HCT116 (cell line): ENCODE measurements around the gene PRR15L. TPM values are rescaled to one million over a fixed set of nuclear protein-coding genes. Genes with fewer than 3 reads are reported as not detected.

Experiments used
- ATAC-seq: fragments of 200-7000 bp; cut with Tn5 transposase; 2 replicates; pipeline ENCODE4 v1.9.1; 2020; ENCODE audit warnings: mild to moderate bottlenecking, moderate library complexity
- BruUV-seq: library from RNA; stranded (reverse); fragments of 400-500 nt; replicated peaks from 2 replicates; lab custom pipeline; 2021; lab: Mats Ljungman, UMichigan
- CTCF ChIA-PET: fragments of 300-600 bp; sonication (Branson Sonifier 250); formaldehyde crosslinking; loops from one replicate; lab custom pipeline; 2021; ENCODE audit warnings: antibody characterized with exemption; lab: Charles Lee
- POLR2A ChIA-PET: fragments of 300-600, 350-600 bp; sonication (Branson Sonifier 250); formaldehyde crosslinking; loops from one replicate; lab custom pipeline; 2021; ENCODE audit warnings: antibody characterized with exemption; lab: Charles Lee
- RAD21 ChIA-PET, 2 experiments: fragments of 300-600 bp; sonication (Branson Sonifier 250); formaldehyde crosslinking; loops; one replicate each; lab custom pipeline; 2023; ENCODE audit warnings: low total read pairs in 2 of 2; ENCODE audit not compliant: uncharacterized antibody in 2 of 2, unreplicated experiment in 2 of 2, low non-redundant PET in 1 of 2; lab: Charles Lee
- DNase-seq: peaks from one replicate; pipeline ENCODE4 v3.0.0-alpha.2; 2010; ENCODE audit warnings: low read depth, low spot score
- H2AFZ ChIP-seq: fragments of 200-600 bp; shearing (Covaris generic), sonication (generic); 2 replicates; pipeline ENCODE4 v1.6.1; 2017; ENCODE audit warnings: low read depth, mixed run types, mixed read lengths, antibody characterized with exemption, low read length; ENCODE audit not compliant: poor library complexity, severe bottlenecking
- H3K27ac ChIP-seq: 2 replicates; pipeline ENCODE4 v1.5.1; 2012; ENCODE audit warnings: low read depth, low read length
- H3K27me3 ChIP-seq: fragments of 200-600 bp; sonication (generic); 2 replicates; pipeline ENCODE4 v1.6.1; 2016; ENCODE audit warnings: mixed run types, low read length, mixed read lengths; ENCODE audit not compliant: insufficient read depth
- H3K36me3 ChIP-seq, 2 experiments: fragments of 200-500 bp in 1 of 2; fragments of 200-600 bp in 1 of 2; sonication (Bioruptor generic) in 1 of 2; sonication (generic) in 1 of 2; 2 replicates each; pipeline versions ENCODE4 v1.5.1 to v1.6.1; 2014 to 2016; ENCODE audit warnings: low read length in 2 of 2, inconsistent platforms in 1 of 2, mixed read lengths in 1 of 2, mixed run types in 1 of 2; ENCODE audit not compliant: insufficient read depth in 2 of 2, control insufficient read depth in 1 of 2
- H3K4me1 ChIP-seq, 2 experiments: fragments of 200-600 bp in 1 of 2; sonication (generic) in 1 of 2; 2 replicates each; pipeline versions ENCODE4 v1.5.1 to v1.6.1; 2012 to 2017; ENCODE audit warnings: low read length in 2 of 2, inconsistent platforms in 1 of 2, mild to moderate bottlenecking in 1 of 2, mixed read lengths in 1 of 2, mixed run types in 1 of 2, moderate library complexity in 1 of 2; ENCODE audit not compliant: insufficient read depth in 2 of 2, control insufficient read depth in 1 of 2
- H3K4me2 ChIP-seq: fragments of 200-600 bp; sonication (generic); 2 replicates; pipeline ENCODE4 v1.6.1; 2017; ENCODE audit warnings: mixed run types, low read length, mixed read lengths
- H3K4me3 ChIP-seq, 2 experiments: fragments of 200-600 bp in 1 of 2; sonication (generic) in 1 of 2; replicated peaks in 1 of 2; 2 replicates each; pipeline ENCODE4 v1.5.1; 2011 to 2016; ENCODE audit warnings: low read length in 2 of 2, control low read depth in 1 of 2, low read depth in 1 of 2, mild to moderate bottlenecking in 1 of 2, mixed read lengths in 1 of 2, mixed run types in 1 of 2
- H3K79me2 ChIP-seq: fragments of 200-600 bp; sonication (generic); 2 replicates; pipeline ENCODE4 v1.6.1; 2017; ENCODE audit warnings: mild to moderate bottlenecking, mixed run types, low read length, moderate library complexity, mixed read lengths; ENCODE audit not compliant: insufficient read depth
- H3K9ac ChIP-seq: fragments of 200-600 bp; sonication (generic); 2 replicates; pipeline ENCODE4 v1.6.1; 2016; ENCODE audit warnings: low read length, mixed read lengths
- H3K9me2 ChIP-seq: fragments of 200-600 bp; sonication (generic), shearing (Covaris generic); 2 replicates; pipeline ENCODE4 v1.6.1; 2017; ENCODE audit warnings: mixed run types, mild to moderate bottlenecking, moderate library complexity; ENCODE audit not compliant: insufficient read depth
- H3K9me3 ChIP-seq, 2 experiments: fragments of 200-500 bp in 1 of 2; fragments of 200-600 bp in 1 of 2; sonication (Bioruptor generic) in 1 of 2; sonication (generic) in 1 of 2; 2 replicates each; pipeline ENCODE4 v1.6.1; 2014 to 2017; ENCODE audit warnings: low read length in 2 of 2, mixed read lengths in 2 of 2, inconsistent platforms in 1 of 2, low read depth in 1 of 2, mild to moderate bottlenecking in 1 of 2, mixed run types in 1 of 2, moderate library complexity in 1 of 2; ENCODE audit not compliant: control insufficient read depth in 1 of 2, insufficient read depth in 1 of 2
- H4K20me1 ChIP-seq: fragments of 200-600 bp; sonication (generic), shearing (Covaris generic); 2 replicates; pipeline ENCODE4 v1.6.1; 2017; ENCODE audit warnings: mixed run types, mild to moderate bottlenecking, moderate library complexity; ENCODE audit not compliant: insufficient read depth
- ATF3 ChIP-seq: IDR thresholded peaks from 2 replicates; pipeline ENCODE4 v1.6.1; 2012
- CEBPB ChIP-seq: IDR thresholded peaks from 2 replicates; pipeline ENCODE4 v1.6.1; 2012; ENCODE audit warnings: low read depth
- CTCF ChIP-seq, 3 experiments: fragments of 200-600 bp in 1 of 3; sonication (generic) in 1 of 3; IDR thresholded peaks in 2 of 3; conservative IDR thresholded peaks in 1 of 3; 2 replicates each; pipeline ENCODE4 v1.5.1; 2012 to 2017; ENCODE audit warnings: low read depth in 2 of 3, low read length in 2 of 3, antibody characterized with exemption in 1 of 3, borderline replicate concordance in 1 of 3, control low read depth in 1 of 3, mild to moderate bottlenecking in 1 of 3, mixed read lengths in 1 of 3, mixed run types in 1 of 3, moderate library complexity in 1 of 3; ENCODE audit not compliant: insufficient read depth in 1 of 3
- EGR1 ChIP-seq: IDR thresholded peaks from 2 replicates; pipeline ENCODE4 v1.6.1; 2012; ENCODE audit warnings: low read depth
- ELF1 ChIP-seq: IDR thresholded peaks from 2 replicates; pipeline ENCODE4 v1.6.1; 2012; ENCODE audit warnings: low read depth, borderline replicate concordance
- EZH2 ChIP-seq: fragments of 200-600 bp; sonication (generic); IDR thresholded peaks from 2 replicates; pipeline ENCODE4 v1.6.1; 2017; ENCODE audit warnings: antibody characterized with exemption, mixed run types
- EZH2phosphoT487 ChIP-seq: fragments of 200-600 bp; IDR thresholded peaks from 2 replicates; pipeline ENCODE4 v1.6.1; 2018; ENCODE audit warnings: antibody characterized with exemption, borderline replicate concordance
- FOSL1 ChIP-seq: IDR thresholded peaks from 2 replicates; pipeline ENCODE4 v1.6.1; 2012; ENCODE audit warnings: low read depth
- MAX ChIP-seq: IDR thresholded peaks from 2 replicates; pipeline ENCODE4 v1.6.1; 2012
- POLR2AphosphoS5 ChIP-seq: IDR thresholded peaks from 2 replicates; pipeline ENCODE4 v1.6.1; 2011; ENCODE audit warnings: mild to moderate bottlenecking, low read depth, low read length, moderate library complexity
- REST ChIP-seq: IDR thresholded peaks from 2 replicates; pipeline ENCODE4 v1.6.1; 2012; ENCODE audit warnings: low read depth
- SP1 ChIP-seq: IDR thresholded peaks from 2 replicates; pipeline ENCODE4 v1.6.1; 2012; ENCODE audit warnings: low read depth
- YY1 ChIP-seq: IDR thresholded peaks from 2 replicates; pipeline ENCODE4 v1.6.1; 2011; ENCODE audit warnings: low read length, low read depth, moderate library complexity, mild to moderate bottlenecking; ENCODE audit not compliant: insufficient replicate concordance; ENCODE audit errors: extremely low read depth
- intact Hi-C: fragments of 100-400 bp; cut with micrococcal nuclease; formaldehyde crosslinking; loops from 2 replicates; pipeline ENCODE4 v1.10.0; 2022
- total RNA-seq: library from RNA; stranded (reverse); gene quantifications from one replicate; pipeline ENCODE4 v1.2.1, GENCODE V29; 2021; ENCODE audit not compliant: unreplicated experiment

Gene PRR15L
- total RNA-seq, 1 experiment from 2014 or later, result 0.34 TPM

GRCh38 chr17:47914306-47914948 is 43.3 kb downstream of the PRR15L start:
- RAD21 ChIA-PET, result no interaction called here
- POLR2A ChIA-PET, result interaction anchor here (2.0 kb wide), 1 partner anchor 19 kb away, joined by 7 read pairs; the partner anchor contains the start of gene SP2
- Histone ChIP-seq H2AFZ (no peak overlapping the region), H3K4me3 (no peak overlapping the region), H3K27ac (no peak overlapping the region), H3K36me3 (no peaks in the 10 kb centered on the region), H3K9ac (no peak overlapping the region), H3K9me3 (no peaks in the 10 kb centered on the region), H3K4me2 (no peak overlapping the region), H3K27me3 (no peaks in the 10 kb centered on the region), H3K4me1 (no peaks in the 10 kb centered on the region), H3K9me2 (no peaks in the 10 kb centered on the region), H4K20me1 (no peaks in the 10 kb centered on the region), H3K79me2 (no peaks in the 10 kb centered on the region)
- DNase-seq, result no peak
- CTCF ChIA-PET, result interaction anchor here (1.5 kb wide), 1 partner anchor 32 kb away, joined by 6 read pairs; no protein-coding TSS in a partner anchor
- intact Hi-C loops, result no loop called here
- no TSS peak for BruUV-seq
- ATAC-seq, result no peak
- TF ChIP-seq SP1 (no peak), CTCF (IDR thresholded peaks at IDR 0.05 in 2 of 3, conservative IDR thresholded peaks at IDR 0.05 in 1 of 3; ENCODE audit: borderline replicate concordance in 1 of 3, insufficient read depth in 1 of 3, low read depth in 2 of 3, low read length in 2 of 3) (no peak), EZH2 (no peak), MAX (no peak), YY1 (no peak), ELF1 (no peak), EGR1 (no peak), ATF3 (no peak), EZH2phosphoT487 (no peak), FOSL1 (no peak), CEBPB (no peak), POLR2AphosphoS5 (no peak), REST (no peak)
